ENCODE results near the gene DNAJC3.

DNAJC3 gene

GRCh38 chr13:95793018-95793555 lies 116.1 kb downstream of the DNAJC3 start:
- Histone ChIP-seq H3K27ac (ENCODE audit: low read depth, low read length) (no peak overlapping the region), H2AFZ (ENCODE audit: low read length, unreplicated experiment) (no peak overlapping the region), H3K36me3 (ENCODE audit: insufficient read depth, low read length) (peaks cover 9% of the 10 kb centered on the region), H3K79me2 (ENCODE audit: control insufficient read depth, insufficient read depth, low read length, unreplicated experiment) (no peaks in the 10 kb centered on the region), H3K4me3 (ENCODE audit: low read depth, low read length) (no peak overlapping the region), H3K4me1 (ENCODE audit: control insufficient read depth, insufficient read depth, low read length, unreplicated experiment) (no peaks in the 10 kb centered on the region), H3K27me3 (ENCODE audit: insufficient read depth, low read length) (no peaks in the 10 kb centered on the region)

- no peaks in the 10 kb centered on the region for H3K4me1 ChIP-seq (ENCODE audit: control insufficient read depth, insufficient read depth, low read length, unreplicated experiment)
- no peak overlapping the region for H2AFZ ChIP-seq (ENCODE audit: low read length, unreplicated experiment)
- no peaks in the 10 kb centered on the region for H3K27me3 ChIP-seq (ENCODE audit: insufficient read depth, low read length)
- no peaks in the 10 kb centered on the region for H3K79me2 ChIP-seq (ENCODE audit: control insufficient read depth, insufficient read depth, low read length, unreplicated experiment)
- peaks cover 9% of the 10 kb centered on the region for H3K36me3 ChIP-seq (ENCODE audit: insufficient read depth, low read length)
- no peak overlapping the region for H3K27ac ChIP-seq (ENCODE audit: low read depth, low read length)
- H3K4me3 ChIP-seq (ENCODE audit: low read depth, low read length) = no peak overlapping the region
These were observed 116.8 kb downstream of the DNAJC3 start for GRCh38 chr13:95793781-95794180.

- Histone ChIP-seq H3K27me3 (ENCODE audit: insufficient read depth, low read length) (no peaks in the 10 kb centered on the region), H3K79me2 (ENCODE audit: control insufficient read depth, insufficient read depth, low read length, unreplicated experiment) (no peaks in the 10 kb centered on the region), H3K4me1 (ENCODE audit: control insufficient read depth, insufficient read depth, low read length, unreplicated experiment) (no peaks in the 10 kb centered on the region), H3K27ac (ENCODE audit: low read depth, low read length) (no peak overlapping the region), H2AFZ (ENCODE audit: low read length, unreplicated experiment) (no peak overlapping the region), H3K36me3 (ENCODE audit: insufficient read depth, low read length) (no peaks in the 10 kb centered on the region), H3K4me3 (ENCODE audit: low read depth, low read length) (no peak overlapping the region)
These were observed 120.1 kb downstream of the DNAJC3 start for GRCh38 chr13:95797016-95797415.

- H2AFZ ChIP-seq (ENCODE audit: low read length, unreplicated experiment) = no peak overlapping the region
- no peaks in the 10 kb centered on the region for H3K79me2 ChIP-seq (ENCODE audit: control insufficient read depth, insufficient read depth, low read length, unreplicated experiment)
- no peaks in the 10 kb centered on the region for H3K27me3 ChIP-seq (ENCODE audit: insufficient read depth, low read length)
- no peaks in the 10 kb centered on the region for H3K36me3 ChIP-seq (ENCODE audit: insufficient read depth, low read length)
- H3K4me1 ChIP-seq (ENCODE audit: control insufficient read depth, insufficient read depth, low read length, unreplicated experiment) = no peaks in the 10 kb centered on the region
- no peak overlapping the region for H3K27ac ChIP-seq (ENCODE audit: low read depth, low read length)
- no peak overlapping the region for H3K4me3 ChIP-seq (ENCODE audit: low read depth, low read length)
These were observed 123.5 kb downstream of the DNAJC3 start for GRCh38 chr13:95800436-95800835.

- no peaks in the 10 kb centered on the region for H3K4me1 ChIP-seq (ENCODE audit: control insufficient read depth, insufficient read depth, low read length, unreplicated experiment)
- H3K27me3 ChIP-seq (ENCODE audit: insufficient read depth, low read length) = no peaks in the 10 kb centered on the region
- H3K79me2 ChIP-seq (ENCODE audit: control insufficient read depth, insufficient read depth, low read length, unreplicated experiment) = no peaks in the 10 kb centered on the region
- no peak overlapping the region for H2AFZ ChIP-seq (ENCODE audit: low read length, unreplicated experiment)
- no peak overlapping the region for H3K27ac ChIP-seq (ENCODE audit: low read depth, low read length)
- 0 out of 2 replicates have a peak, but pooled peaks cover 4% of the 10 kb centered on the region for H3K36me3 ChIP-seq (ENCODE audit: insufficient read depth, low read length)
- H3K4me3 ChIP-seq (ENCODE audit: low read depth, low read length) = no peak overlapping the region
These were observed 124.9 kb downstream of the DNAJC3 start for GRCh38 chr13:95801825-95802224.

GRCh38 chr13:95805921-95806320 lies 129.0 kb downstream of the DNAJC3 start:
- H3K4me1 ChIP-seq (ENCODE audit: control insufficient read depth, insufficient read depth, low read length, unreplicated experiment) = no peaks in the 10 kb centered on the region
- no peaks in the 10 kb centered on the region for H3K27me3 ChIP-seq (ENCODE audit: insufficient read depth, low read length)
- no peaks in the 10 kb centered on the region for H3K79me2 ChIP-seq (ENCODE audit: control insufficient read depth, insufficient read depth, low read length, unreplicated experiment)
- H2AFZ ChIP-seq (ENCODE audit: low read length, unreplicated experiment) = no peak overlapping the region
- H3K4me3 ChIP-seq (ENCODE audit: low read depth, low read length) = no peak overlapping the region
- H3K27ac ChIP-seq (ENCODE audit: low read depth, low read length) = no peak overlapping the region
- H3K36me3 ChIP-seq (ENCODE audit: insufficient read depth, low read length) = peaks cover 13% of the 10 kb centered on the region

GRCh38 chr13:95809429-95809828 lies 132.5 kb downstream of the DNAJC3 start:
- Histone ChIP-seq H3K36me3 (ENCODE audit: insufficient read depth, low read length) (peaks cover 15% of the 10 kb centered on the region), H3K4me3 (ENCODE audit: low read depth, low read length) (no peak overlapping the region), H3K27me3 (ENCODE audit: insufficient read depth, low read length) (no peaks in the 10 kb centered on the region), H3K79me2 (ENCODE audit: control insufficient read depth, insufficient read depth, low read length, unreplicated experiment) (no peaks in the 10 kb centered on the region), H2AFZ (ENCODE audit: low read length, unreplicated experiment) (no peak overlapping the region), H3K4me1 (ENCODE audit: control insufficient read depth, insufficient read depth, low read length, unreplicated experiment) (no peaks in the 10 kb centered on the region), H3K27ac (ENCODE audit: low read depth, low read length) (no peak overlapping the region)

- no peak overlapping the region for H3K4me3 ChIP-seq (ENCODE audit: low read depth, low read length)
- H3K27me3 ChIP-seq (ENCODE audit: insufficient read depth, low read length) = no peaks in the 10 kb centered on the region
- H3K79me2 ChIP-seq (ENCODE audit: control insufficient read depth, insufficient read depth, low read length, unreplicated experiment) = no peaks in the 10 kb centered on the region
- H3K4me1 ChIP-seq (ENCODE audit: control insufficient read depth, insufficient read depth, low read length, unreplicated experiment) = no peaks in the 10 kb centered on the region
- peaks cover 20% of the 10 kb centered on the region for H3K36me3 ChIP-seq (ENCODE audit: insufficient read depth, low read length)
- H2AFZ ChIP-seq (ENCODE audit: low read length, unreplicated experiment) = no peak overlapping the region
- H3K27ac ChIP-seq (ENCODE audit: low read depth, low read length) = no peak overlapping the region
These were observed 136.2 kb downstream of the DNAJC3 start for GRCh38 chr13:95813139-95813538.

GRCh38 chr13:95814495-95814894 lies 137.6 kb downstream of the DNAJC3 start:
- H3K27ac ChIP-seq (ENCODE audit: low read depth, low read length) = no peak overlapping the region
- H3K4me3 ChIP-seq (ENCODE audit: low read depth, low read length) = no peak overlapping the region
- peaks cover 16% of the 10 kb centered on the region for H3K36me3 ChIP-seq (ENCODE audit: insufficient read depth, low read length)
- no peaks in the 10 kb centered on the region for H3K4me1 ChIP-seq (ENCODE audit: control insufficient read depth, insufficient read depth, low read length, unreplicated experiment)
- no peaks in the 10 kb centered on the region for H3K79me2 ChIP-seq (ENCODE audit: control insufficient read depth, insufficient read depth, low read length, unreplicated experiment)
- no peak overlapping the region for H2AFZ ChIP-seq (ENCODE audit: low read length, unreplicated experiment)
- no peaks in the 10 kb centered on the region for H3K27me3 ChIP-seq (ENCODE audit: insufficient read depth, low read length)

- H3K27me3 ChIP-seq (ENCODE audit: insufficient read depth, low read length) = no peaks in the 10 kb centered on the region
- no peak overlapping the region for H3K4me3 ChIP-seq (ENCODE audit: low read depth, low read length)
- no peaks in the 10 kb centered on the region for H3K4me1 ChIP-seq (ENCODE audit: control insufficient read depth, insufficient read depth, low read length, unreplicated experiment)
- peaks cover 25% of the 10 kb centered on the region for H3K36me3 ChIP-seq (ENCODE audit: insufficient read depth, low read length)
- no peak overlapping the region for H2AFZ ChIP-seq (ENCODE audit: low read length, unreplicated experiment)
- H3K27ac ChIP-seq (ENCODE audit: low read depth, low read length) = no peak overlapping the region
- H3K79me2 ChIP-seq (ENCODE audit: control insufficient read depth, insufficient read depth, low read length, unreplicated experiment) = no peaks in the 10 kb centered on the region
These were observed 145.4 kb downstream of the DNAJC3 start for GRCh38 chr13:95822303-95822702.

GRCh38 chr13:95833126-95833525 lies 156.2 kb downstream of the DNAJC3 start:
- Histone ChIP-seq H3K79me2 (ENCODE audit: control insufficient read depth, insufficient read depth, low read length, unreplicated experiment) (no peaks in the 10 kb centered on the region), H3K27me3 (ENCODE audit: insufficient read depth, low read length) (no peaks in the 10 kb centered on the region), H3K27ac (ENCODE audit: low read depth, low read length) (no peak overlapping the region), H3K36me3 (ENCODE audit: insufficient read depth, low read length) (no peaks in the 10 kb centered on the region; the same call in 1 of the 2 replicates), H2AFZ (ENCODE audit: low read length, unreplicated experiment) (no peak overlapping the region), H3K4me1 (ENCODE audit: control insufficient read depth, insufficient read depth, low read length, unreplicated experiment) (peaks cover 10% of the 10 kb centered on the region), H3K4me3 (ENCODE audit: low read depth, low read length) (no peak overlapping the region)

All from ACC112 (cell line).